ENCODE data around the gene KLK11.

Gene KLK11

DNA sequence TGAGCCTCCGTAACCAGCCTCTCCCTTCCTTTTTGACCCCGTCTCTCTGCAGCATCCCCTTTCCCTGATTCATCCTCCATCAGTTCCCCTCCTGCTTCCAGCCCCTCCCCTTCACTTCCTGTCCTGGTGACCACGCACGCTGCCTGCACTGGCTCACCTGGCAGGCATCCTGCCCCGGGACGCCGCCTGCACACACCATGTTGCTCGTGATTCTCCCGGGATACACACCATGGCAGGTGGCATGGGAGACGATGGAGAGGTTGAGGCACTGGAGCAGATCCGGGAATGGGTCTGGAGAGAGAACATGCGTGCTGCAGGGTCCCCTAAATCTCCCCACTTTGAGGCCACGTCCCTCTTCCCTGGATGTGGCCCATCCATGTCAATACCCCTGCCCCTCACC is 4.2 kb upstream of the KLK11 start:
- no peak overlapping the region for H3K4me3 ChIP-seq (ENCODE audit: low read depth, low read length)
- TF ChIP-seq, protein P1, sequence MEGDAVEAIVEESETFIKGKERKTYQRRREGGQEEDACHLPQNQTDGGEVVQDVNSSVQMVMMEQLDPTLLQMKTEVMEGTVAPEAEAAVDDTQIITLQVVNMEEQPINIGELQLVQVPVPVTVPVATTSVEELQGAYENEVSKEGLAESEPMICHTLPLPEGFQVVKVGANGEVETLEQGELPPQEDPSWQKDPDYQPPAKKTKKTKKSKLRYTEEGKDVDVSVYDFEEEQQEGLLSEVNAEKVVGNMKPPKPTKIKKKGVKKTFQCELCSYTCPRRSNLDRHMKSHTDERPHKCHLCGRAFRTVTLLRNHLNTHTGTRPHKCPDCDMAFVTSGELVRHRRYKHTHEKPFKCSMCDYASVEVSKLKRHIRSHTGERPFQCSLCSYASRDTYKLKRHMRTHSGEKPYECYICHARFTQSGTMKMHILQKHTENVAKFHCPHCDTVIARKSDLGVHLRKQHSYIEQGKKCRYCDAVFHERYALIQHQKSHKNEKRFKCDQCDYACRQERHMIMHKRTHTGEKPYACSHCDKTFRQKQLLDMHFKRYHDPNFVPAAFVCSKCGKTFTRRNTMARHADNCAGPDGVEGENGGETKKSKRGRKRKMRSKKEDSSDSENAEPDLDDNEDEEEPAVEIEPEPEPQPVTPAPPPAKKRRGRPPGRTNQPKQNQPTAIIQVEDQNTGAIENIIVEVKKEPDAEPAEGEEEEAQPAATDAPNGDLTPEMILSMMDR (IDR thresholded peaks at IDR 0.05; ENCODE audit: borderline replicate concordance, insufficient read depth, low read depth, low read length): no peak

DNA sequence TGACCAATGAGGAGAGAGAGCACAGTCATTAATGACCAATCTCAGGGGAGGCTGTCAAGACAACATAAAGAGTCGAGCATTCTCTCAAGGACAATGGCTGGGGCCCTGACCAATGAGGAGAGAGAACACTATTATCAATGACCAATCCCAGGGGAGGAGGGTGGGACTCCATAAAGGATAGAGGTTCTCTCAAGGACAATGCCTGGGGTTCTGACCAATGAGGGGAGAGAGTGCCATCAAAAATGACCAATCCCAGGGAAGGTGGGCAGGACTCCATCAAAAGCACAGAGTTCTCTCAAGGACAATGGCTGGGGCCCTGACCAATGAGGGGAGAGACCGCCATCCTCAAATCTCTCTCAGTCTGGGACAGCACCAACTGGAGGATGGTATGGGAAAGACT is 3.3 kb upstream of the KLK11 start:
- H3K4me3 ChIP-seq (ENCODE audit: low read depth, low read length): no peak overlapping the region
- TF ChIP-seq, protein P1 (IDR thresholded peaks at IDR 0.05; ENCODE audit: borderline replicate concordance, insufficient read depth, low read depth, low read length): no peak

DNA sequence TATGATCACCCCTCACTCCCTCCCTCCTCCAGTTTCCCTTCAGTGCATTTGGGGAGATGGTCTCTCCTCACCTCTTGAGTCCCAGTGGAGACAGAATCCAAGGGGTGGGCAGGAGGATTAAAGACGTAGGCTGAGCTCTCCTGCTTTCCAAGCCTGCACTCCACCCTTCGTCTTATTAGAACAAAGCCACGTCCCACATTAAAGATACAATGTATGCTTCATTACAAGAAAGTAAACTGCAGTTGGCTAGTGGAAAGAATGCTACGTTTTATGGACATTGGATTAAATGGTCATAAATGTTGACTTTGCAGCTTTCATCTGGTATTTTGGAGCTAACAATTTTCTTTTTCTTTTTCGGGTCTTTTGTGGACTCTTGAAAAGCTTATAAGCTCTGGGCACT is 1.5 kb upstream of the KLK11 start:
- H3K4me3 ChIP-seq (ENCODE audit: low read depth, low read length): no peak overlapping the region
- TF ChIP-seq, protein P1 (IDR thresholded peaks at IDR 0.05; ENCODE audit: borderline replicate concordance, insufficient read depth, low read depth, low read length): no peak

DNA sequence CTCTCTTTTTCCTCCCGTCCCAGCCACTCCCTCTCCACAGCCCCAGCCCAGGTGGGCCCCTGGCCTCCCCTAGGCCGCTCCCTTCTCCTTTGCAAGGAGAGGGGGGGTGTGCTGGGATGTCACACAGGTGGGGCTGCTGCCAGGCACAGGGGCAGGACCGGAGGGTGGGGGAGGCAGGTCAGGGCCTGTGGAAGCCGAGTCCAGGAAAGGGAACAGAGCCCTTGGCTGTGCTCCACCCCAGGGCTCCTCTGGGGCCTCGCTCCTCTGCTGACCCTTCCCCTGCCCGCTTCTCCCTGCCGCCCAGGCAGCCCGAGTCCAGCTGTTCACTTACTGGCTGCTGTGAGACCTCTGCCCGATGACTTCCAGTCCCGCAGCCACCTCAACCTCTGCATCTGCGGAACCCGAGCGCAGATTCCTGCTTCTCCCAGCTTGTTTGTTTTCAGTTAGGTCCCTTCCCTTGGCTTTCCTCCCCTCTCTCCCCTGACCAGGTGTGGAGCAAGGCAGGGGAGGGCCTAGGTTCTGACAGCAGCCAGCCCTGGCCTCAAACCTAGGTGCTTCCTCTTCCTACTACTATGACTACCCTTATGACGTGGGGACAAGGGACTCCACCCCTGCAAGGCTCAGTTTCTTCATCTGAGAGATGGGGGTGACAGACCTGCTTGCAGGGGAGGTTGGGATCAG is 850 bp upstream of the KLK11 start:
- H3K4me3 ChIP-seq (ENCODE audit: low read depth, low read length): no peak overlapping the region
- TF ChIP-seq, protein P1 (IDR thresholded peaks at IDR 0.05; ENCODE audit: borderline replicate concordance, insufficient read depth, low read depth, low read length): no peak

DNA sequence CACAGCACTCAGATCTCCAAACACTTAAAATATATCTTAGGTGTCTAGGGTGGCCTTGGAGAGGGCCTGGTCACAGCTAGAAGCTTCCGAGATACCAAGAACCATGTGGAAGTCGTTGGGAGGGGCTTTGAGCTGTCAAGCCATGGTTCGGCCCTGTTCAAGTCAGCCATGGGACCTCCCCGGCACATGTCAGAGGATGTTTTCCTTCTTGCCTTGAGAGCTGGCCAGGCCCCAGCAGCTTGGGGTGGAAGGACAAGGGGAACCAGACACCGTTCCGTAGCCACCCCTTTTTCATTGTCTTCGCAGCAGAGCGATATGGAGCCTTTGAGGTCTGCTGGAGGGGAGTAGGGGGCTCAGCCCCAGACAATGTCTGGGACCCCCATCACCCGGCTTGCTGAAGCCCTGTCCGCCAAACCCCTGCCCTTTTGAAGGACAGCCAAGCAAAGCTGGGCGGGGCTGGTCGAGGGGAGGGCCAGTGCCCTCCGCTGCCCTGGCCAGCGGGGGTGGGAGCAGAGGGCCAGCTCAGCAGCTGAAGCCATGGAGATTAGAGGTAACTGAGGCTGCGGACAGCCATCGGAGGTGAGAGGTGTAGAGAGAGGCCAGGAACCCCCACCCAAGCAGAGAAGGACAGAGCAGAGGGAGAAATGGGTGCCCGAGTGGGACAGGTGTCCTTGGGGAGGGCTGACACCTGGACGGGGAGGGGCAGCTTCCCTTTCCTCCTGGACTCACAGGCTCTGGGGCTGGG is 435 bp downstream of the KLK11 start:
- H3K4me3 ChIP-seq (ENCODE audit: low read depth, low read length): no peak overlapping the region
- TF ChIP-seq, protein P1 (IDR thresholded peaks at IDR 0.05; ENCODE audit: borderline replicate concordance, insufficient read depth, low read depth, low read length): no peak

DNA sequence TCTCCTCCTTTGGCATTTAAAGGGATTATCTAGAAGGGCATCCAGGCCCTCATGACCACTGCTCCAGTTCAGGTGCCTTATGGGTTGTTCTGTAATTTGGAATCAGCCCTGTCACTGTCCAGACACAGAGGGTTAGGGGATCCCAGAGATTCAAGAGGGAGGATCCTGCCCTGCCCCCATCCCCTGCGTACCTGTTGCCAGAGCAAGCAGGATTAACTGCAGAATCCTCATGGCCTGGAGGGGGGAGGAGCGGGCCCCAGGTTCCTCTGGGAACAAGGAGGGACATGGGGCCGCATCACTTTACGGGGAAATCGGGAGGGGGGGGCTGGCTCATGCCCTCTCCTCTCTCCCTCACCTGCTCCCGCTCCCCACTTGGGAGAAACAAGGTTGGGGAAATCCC is 1.0 kb downstream of the KLK11 start:
- TF ChIP-seq, protein P1 (IDR thresholded peaks at IDR 0.05; ENCODE audit: borderline replicate concordance, insufficient read depth, low read depth, low read length): no peak
- H3K4me3 ChIP-seq (ENCODE audit: low read depth, low read length): no peak overlapping the region

DNA sequence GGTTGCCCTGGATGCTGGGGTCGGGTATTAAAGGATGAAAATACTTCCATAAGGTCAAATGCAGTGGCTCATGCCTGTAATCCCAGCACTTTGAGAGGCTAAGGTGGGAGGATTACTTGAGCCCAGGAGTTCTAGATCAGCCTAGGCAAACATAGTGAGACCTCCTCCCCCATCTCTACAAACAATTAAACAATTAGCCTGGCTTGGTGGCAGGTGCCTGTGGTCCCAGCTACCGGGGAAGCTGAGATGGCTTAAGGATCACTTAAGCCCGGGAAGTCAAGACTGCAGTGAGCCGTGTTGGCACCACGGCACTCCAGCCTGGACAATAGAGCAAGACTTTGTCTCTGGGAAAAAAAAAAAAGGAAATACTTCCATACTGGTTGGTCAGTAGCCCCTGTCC is 1.5 kb downstream of the KLK11 start:
- H3K4me3 ChIP-seq (ENCODE audit: low read depth, low read length): no peak overlapping the region
- TF ChIP-seq, protein P1 (IDR thresholded peaks at IDR 0.05; ENCODE audit: borderline replicate concordance, insufficient read depth, low read depth, low read length): no peak
